ENCODE results near the gene KLHL29.

DNA sequence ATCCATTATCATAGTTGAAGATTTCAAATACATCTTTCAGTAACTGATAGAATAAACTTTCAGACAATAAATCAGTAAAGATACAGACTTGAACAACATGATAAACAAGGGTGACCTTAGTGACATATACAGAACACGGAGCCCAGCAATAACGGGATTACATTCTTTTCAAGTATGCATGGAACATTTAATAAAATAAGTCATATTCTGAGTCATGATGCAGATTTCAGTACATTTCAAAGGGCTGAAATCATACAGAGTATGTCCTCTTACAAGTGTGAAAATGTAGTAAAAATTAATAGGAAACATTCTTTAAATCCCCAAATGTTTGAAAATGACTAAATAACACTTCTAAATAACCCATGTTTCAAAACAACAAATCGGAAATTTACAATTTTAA lies 17.2 kb upstream of the KLHL29 start:
- TF ChIP-seq, protein P1, sequence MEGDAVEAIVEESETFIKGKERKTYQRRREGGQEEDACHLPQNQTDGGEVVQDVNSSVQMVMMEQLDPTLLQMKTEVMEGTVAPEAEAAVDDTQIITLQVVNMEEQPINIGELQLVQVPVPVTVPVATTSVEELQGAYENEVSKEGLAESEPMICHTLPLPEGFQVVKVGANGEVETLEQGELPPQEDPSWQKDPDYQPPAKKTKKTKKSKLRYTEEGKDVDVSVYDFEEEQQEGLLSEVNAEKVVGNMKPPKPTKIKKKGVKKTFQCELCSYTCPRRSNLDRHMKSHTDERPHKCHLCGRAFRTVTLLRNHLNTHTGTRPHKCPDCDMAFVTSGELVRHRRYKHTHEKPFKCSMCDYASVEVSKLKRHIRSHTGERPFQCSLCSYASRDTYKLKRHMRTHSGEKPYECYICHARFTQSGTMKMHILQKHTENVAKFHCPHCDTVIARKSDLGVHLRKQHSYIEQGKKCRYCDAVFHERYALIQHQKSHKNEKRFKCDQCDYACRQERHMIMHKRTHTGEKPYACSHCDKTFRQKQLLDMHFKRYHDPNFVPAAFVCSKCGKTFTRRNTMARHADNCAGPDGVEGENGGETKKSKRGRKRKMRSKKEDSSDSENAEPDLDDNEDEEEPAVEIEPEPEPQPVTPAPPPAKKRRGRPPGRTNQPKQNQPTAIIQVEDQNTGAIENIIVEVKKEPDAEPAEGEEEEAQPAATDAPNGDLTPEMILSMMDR (IDR thresholded peaks at IDR 0.05; ENCODE audit: borderline replicate concordance, extremely low read depth, low read length, poor library complexity, severe bottlenecking), result no peak
- TF ChIP-seq EZH2 (IDR thresholded peaks at IDR 0.05; ENCODE audit: borderline replicate concordance, low read depth, low read length, severe bottlenecking), result no peak

Measured in DND-41 (cell line).